Activated CD4-positive, alpha-beta T cell treated with anti-CD3 and anti-CD28 coated beads for 48 hours (primary cell): Measurements from ENCODE around the gene UFSP2.
"Not testable (repeated sequence)": the region's sequence is repeated elsewhere in the genome, so short reads cannot be mapped to it uniquely, and the experiment has no call there.

Experiments used
- DNase-seq: peaks from one replicate; pipeline ENCODE4 v3.0.0-alpha.2; 2020

The UFSP2 gene

GRCh38 chr4:185383451-185383850 is 42.3 kb downstream of the UFSP2 start:
- DNase-seq, result no peak

GRCh38 chr4:185382754-185383153 is 43.0 kb downstream of the UFSP2 start:
- DNase-seq, result no peak

- DNase-seq, result no peak
These were observed 44.2 kb downstream of the UFSP2 start for GRCh38 chr4:185381288-185382196.

GRCh38 chr4:185380320-185380719 is 45.4 kb downstream of the UFSP2 start:
- no peak for DNase-seq

- no peak for DNase-seq
These were observed 46.2 kb downstream of the UFSP2 start for GRCh38 chr4:185379326-185380295.

GRCh38 chr4:185378264-185378663 is 47.5 kb downstream of the UFSP2 start:
- no peak for DNase-seq

GRCh38 chr4:185374573-185374972 is 51.2 kb downstream of the UFSP2 start:
- no peak for DNase-seq

- DNase-seq, result no peak
These were observed 51.7 kb downstream of the UFSP2 start for GRCh38 chr4:185374027-185374426.

- no peak for DNase-seq
These were observed 54.1 kb downstream of the UFSP2 start for GRCh38 chr4:185371702-185372101.

- no peak for DNase-seq
These were observed 55.4 kb downstream of the UFSP2 start for GRCh38 chr4:185370268-185370949.

GRCh38 chr4:185369731-185370130 is 56.0 kb downstream of the UFSP2 start:
- DNase-seq, result no peak

GRCh38 chr4:185364886-185365285 is 60.9 kb downstream of the UFSP2 start:
- no peak for DNase-seq

- DNase-seq, result no peak
These were observed 62.5 kb downstream of the UFSP2 start for GRCh38 chr4:185363251-185363650.

- not testable (repeated sequence) for DNase-seq
These were observed 63.2 kb downstream of the UFSP2 start for GRCh38 chr4:185362570-185362969.

- DNase-seq, result no peak
These were observed 63.9 kb downstream of the UFSP2 start for GRCh38 chr4:185361872-185362271.

- no peak for DNase-seq
These were observed 65.9 kb downstream of the UFSP2 start for GRCh38 chr4:185359767-185360446.

- DNase-seq, result no peak
These were observed 66.8 kb downstream of the UFSP2 start for GRCh38 chr4:185358959-185359358.

GRCh38 chr4:185358514-185358913 is 67.2 kb downstream of the UFSP2 start:
- DNase-seq, result no peak

GRCh38 chr4:185357733-185358440 is 67.9 kb downstream of the UFSP2 start:
- no peak for DNase-seq

GRCh38 chr4:185357211-185357610 is 68.6 kb downstream of the UFSP2 start:
- DNase-seq, result peak; percentile 30

- DNase-seq, result no peak
These were observed 73.0 kb downstream of the UFSP2 start for GRCh38 chr4:185352741-185353140.

- DNase-seq, result no peak
These were observed 73.6 kb downstream of the UFSP2 start for GRCh38 chr4:185352202-185352601.
